ENCODE data around the gene TRPC4AP.

Gene TRPC4AP

DNA sequence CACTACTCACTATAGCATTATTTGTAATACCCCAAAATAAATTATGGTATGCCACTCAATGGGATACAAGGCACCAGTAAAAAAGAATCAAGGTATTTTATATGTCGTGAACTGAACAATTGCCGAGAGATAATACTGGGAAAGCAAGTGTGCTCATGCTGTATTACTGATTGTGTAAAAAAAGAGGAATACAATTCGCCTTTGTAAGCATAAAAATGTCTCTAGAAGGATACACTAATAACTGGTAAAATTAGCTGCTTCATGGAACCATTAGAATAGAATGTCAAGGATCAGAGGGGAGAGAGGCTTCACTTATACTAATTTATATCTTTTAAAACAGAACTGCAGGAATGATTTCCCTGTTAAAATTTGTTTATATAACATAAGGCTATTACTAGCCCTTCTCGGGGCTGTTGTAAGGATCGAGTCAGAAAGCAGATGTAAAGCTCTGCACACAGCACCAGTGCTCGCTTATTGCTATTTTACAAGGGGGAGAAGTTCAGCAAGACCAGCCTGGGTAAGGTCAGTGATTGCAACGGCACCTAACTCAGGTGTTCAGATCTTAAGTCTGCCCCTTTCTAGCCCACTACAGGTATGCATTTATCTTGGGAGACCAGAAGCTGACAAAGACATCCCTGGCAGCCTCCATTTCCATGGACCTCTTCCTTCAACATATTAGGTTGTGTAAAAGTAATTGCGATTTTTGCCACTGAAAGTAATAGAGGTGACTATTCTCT lies 75.3 kb downstream of the TRPC4AP start:
- no peak for TF ChIP-seq ZNF70 (CRISPR knock-in tag; IDR thresholded peaks at IDR 0.05)
- TF ChIP-seq ZFP3 (CRISPR knock-in tag; IDR thresholded peaks at IDR 0.05): no peak
- TF ChIP-seq ESRRG (CRISPR knock-in tag; IDR thresholded peaks at IDR 0.05): no peak
- no peak for TF ChIP-seq SNAI2 (CRISPR knock-in tag; IDR thresholded peaks at IDR 0.05)
- TF ChIP-seq OSR1 (CRISPR knock-in tag; IDR thresholded peaks at IDR 0.05): no peak
- TF ChIP-seq PPARA (CRISPR knock-in tag; IDR thresholded peaks at IDR 0.05; ENCODE audit: borderline replicate concordance): no peak
- TF ChIP-seq ZC3H10 (CRISPR knock-in tag; IDR thresholded peaks at IDR 0.05): no peak
- no peak for ATAC-seq

- ATAC-seq: no peak
- TF ChIP-seq ZNF565 (CRISPR knock-in tag; conservative IDR thresholded peaks at IDR 0.05; ENCODE audit: low read depth) (no peak), BACH2 (CRISPR knock-in tag; IDR thresholded peaks at IDR 0.05; ENCODE audit: borderline replicate concordance) (no peak)
Measured at GRCh38 chr20:35015863-35016193, 76.8 kb downstream of the TRPC4AP start.

- ATAC-seq: no peak
- TF ChIP-seq ZNF565 (CRISPR knock-in tag; conservative IDR thresholded peaks at IDR 0.05; ENCODE audit: low read depth) (no peak), ARNTL (CRISPR knock-in tag; IDR thresholded peaks at IDR 0.05; ENCODE audit: borderline replicate concordance, low read depth) (no peak), ZNF70 (CRISPR knock-in tag; IDR thresholded peaks at IDR 0.05) (no peak), ISL1 (CRISPR knock-in tag; IDR thresholded peaks at IDR 0.05) (no peak), RARB (CRISPR knock-in tag; IDR thresholded peaks at IDR 0.05) (no peak), ZNF8 (CRISPR knock-in tag; IDR thresholded peaks at IDR 0.05) (no peak), PATZ1 (CRISPR knock-in tag; IDR thresholded peaks at IDR 0.05; ENCODE audit: borderline replicate concordance) (no peak), CSDC2 (CRISPR knock-in tag; IDR thresholded peaks at IDR 0.05) (no peak), ZFP30 (CRISPR knock-in tag; IDR thresholded peaks at IDR 0.05) (no peak), TCF4 (CRISPR knock-in tag; IDR thresholded peaks at IDR 0.05; ENCODE audit: borderline replicate concordance) (no peak), SNAI2 (CRISPR knock-in tag; IDR thresholded peaks at IDR 0.05) (no peak)
- TF ChIP-seq, protein P1, sequence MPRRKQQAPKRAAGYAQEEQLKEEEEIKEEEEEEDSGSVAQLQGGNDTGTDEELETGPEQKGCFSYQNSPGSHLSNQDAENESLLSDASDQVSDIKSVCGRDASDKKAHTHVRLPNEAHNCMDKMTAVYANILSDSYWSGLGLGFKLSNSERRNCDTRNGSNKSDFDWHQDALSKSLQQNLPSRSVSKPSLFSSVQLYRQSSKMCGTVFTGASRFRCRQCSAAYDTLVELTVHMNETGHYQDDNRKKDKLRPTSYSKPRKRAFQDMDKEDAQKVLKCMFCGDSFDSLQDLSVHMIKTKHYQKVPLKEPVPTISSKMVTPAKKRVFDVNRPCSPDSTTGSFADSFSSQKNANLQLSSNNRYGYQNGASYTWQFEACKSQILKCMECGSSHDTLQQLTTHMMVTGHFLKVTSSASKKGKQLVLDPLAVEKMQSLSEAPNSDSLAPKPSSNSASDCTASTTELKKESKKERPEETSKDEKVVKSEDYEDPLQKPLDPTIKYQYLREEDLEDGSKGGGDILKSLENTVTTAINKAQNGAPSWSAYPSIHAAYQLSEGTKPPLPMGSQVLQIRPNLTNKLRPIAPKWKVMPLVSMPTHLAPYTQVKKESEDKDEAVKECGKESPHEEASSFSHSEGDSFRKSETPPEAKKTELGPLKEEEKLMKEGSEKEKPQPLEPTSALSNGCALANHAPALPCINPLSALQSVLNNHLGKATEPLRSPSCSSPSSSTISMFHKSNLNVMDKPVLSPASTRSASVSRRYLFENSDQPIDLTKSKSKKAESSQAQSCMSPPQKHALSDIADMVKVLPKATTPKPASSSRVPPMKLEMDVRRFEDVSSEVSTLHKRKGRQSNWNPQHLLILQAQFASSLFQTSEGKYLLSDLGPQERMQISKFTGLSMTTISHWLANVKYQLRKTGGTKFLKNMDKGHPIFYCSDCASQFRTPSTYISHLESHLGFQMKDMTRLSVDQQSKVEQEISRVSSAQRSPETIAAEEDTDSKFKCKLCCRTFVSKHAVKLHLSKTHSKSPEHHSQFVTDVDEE (CRISPR knock-in tag; IDR thresholded peaks at IDR 0.05): no peak
- TF ChIP-seq, protein P2, sequence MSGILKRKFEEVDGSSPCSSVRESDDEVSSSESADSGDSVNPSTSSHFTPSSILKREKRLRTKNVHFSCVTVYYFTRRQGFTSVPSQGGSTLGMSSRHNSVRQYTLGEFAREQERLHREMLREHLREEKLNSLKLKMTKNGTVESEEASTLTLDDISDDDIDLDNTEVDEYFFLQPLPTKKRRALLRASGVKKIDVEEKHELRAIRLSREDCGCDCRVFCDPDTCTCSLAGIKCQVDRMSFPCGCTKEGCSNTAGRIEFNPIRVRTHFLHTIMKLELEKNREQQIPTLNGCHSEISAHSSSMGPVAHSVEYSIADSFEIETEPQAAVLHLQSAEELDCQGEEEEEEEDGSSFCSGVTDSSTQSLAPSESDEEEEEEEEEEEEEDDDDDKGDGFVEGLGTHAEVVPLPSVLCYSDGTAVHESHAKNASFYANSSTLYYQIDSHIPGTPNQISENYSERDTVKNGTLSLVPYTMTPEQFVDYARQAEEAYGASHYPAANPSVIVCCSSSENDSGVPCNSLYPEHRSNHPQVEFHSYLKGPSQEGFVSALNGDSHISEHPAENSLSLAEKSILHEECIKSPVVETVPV (CRISPR knock-in tag; IDR thresholded peaks at IDR 0.05): no peak
Measured at GRCh38 chr20:35014537-35014936, 78.1 kb downstream of the TRPC4AP start.

- ATAC-seq: no peak
- no peak for TF ChIP-seq ZFP3 (CRISPR knock-in tag; IDR thresholded peaks at IDR 0.05)
- TF ChIP-seq GLIS3 (CRISPR knock-in tag; IDR thresholded peaks at IDR 0.05): no peak
Measured at GRCh38 chr20:35013421-35014411, 78.9 kb downstream of the TRPC4AP start.
